PFSK-1 (cell line): ENCODE measurements around the gene ADAM15.

ENCODE experiments used
- POLR2AphosphoS5 ChIP-seq: IDR thresholded peaks from 2 replicates; pipeline ENCODE4 v1.6.1; 2012; ENCODE audit warnings: low read depth, mild to moderate bottlenecking, control low read depth, low read length, moderate library complexity
- REST ChIP-seq, 2 experiments: IDR thresholded peaks; 2 replicates each; pipeline versions ENCODE4 v1.6.1 to v1.8.0; 2011 to 2012; ENCODE audit warnings: low read depth in 2 of 2, low read length in 2 of 2, control low read depth in 1 of 2, inconsistent platforms in 1 of 2, mild to moderate bottlenecking in 1 of 2, moderate library complexity in 1 of 2; ENCODE audit not compliant: insufficient read depth in 1 of 2
- SIN3A ChIP-seq: IDR thresholded peaks from 2 replicates; pipeline ENCODE4 v1.6.1; 2012; ENCODE audit warnings: mild to moderate bottlenecking, low read length, moderate library complexity, borderline replicate concordance; ENCODE audit not compliant: insufficient read depth
- TAF1 ChIP-seq: IDR thresholded peaks from 2 replicates; pipeline ENCODE4 v1.6.1; 2012; ENCODE audit warnings: low read length, control low read depth, borderline replicate concordance; ENCODE audit not compliant: insufficient read depth

GRCh38 chr1:155006601-155007101, 44.5 kb upstream of the ADAM15 start:
- TF ChIP-seq REST (IDR thresholded peaks at IDR 0.05; ENCODE audit: insufficient read depth in 1 of 2, low read depth in 2 of 2, low read length in 2 of 2) (no peak), SIN3A (no peak), TAF1 (no peak), POLR2AphosphoS5 (no peak)
